RWPE1 (cell line): Measurements from ENCODE around the gene NLRX1.
A peak's percentile ranks its signal among the peaks of the same experiment; 100 is the strongest.

Source experiments
- CTCF ChIA-PET: fragments of 350-600 bp; sonication (Branson Sonifier 250); formaldehyde crosslinking; extraction: SDS; loops from one replicate; lab custom pipeline; 2021; lab: Yijun Ruan, JAX
- POLR2A ChIA-PET: fragments of 400-600 bp; formaldehyde crosslinking; extraction: SDS; loops from one replicate; lab custom pipeline; 2020; ENCODE audit warnings: antibody characterized with exemption; ENCODE audit not compliant: low non-redundant PET; lab: Yijun Ruan, JAX
- DNase-seq: peaks from one replicate; pipeline ENCODE4 v3.0.0; 2012; ENCODE audit warnings: low spot score
- H3K27ac ChIP-seq: fragments of 450-650 bp; 2 replicates; pipeline ENCODE4 v1.5.1; 2017
- CTCF ChIP-seq: fragments of 450-650 bp; conservative IDR thresholded peaks from 2 replicates; pipeline ENCODE4 v1.5.1; 2017; ENCODE audit warnings: low read depth, mild to moderate bottlenecking

NLRX1 gene

DNA sequence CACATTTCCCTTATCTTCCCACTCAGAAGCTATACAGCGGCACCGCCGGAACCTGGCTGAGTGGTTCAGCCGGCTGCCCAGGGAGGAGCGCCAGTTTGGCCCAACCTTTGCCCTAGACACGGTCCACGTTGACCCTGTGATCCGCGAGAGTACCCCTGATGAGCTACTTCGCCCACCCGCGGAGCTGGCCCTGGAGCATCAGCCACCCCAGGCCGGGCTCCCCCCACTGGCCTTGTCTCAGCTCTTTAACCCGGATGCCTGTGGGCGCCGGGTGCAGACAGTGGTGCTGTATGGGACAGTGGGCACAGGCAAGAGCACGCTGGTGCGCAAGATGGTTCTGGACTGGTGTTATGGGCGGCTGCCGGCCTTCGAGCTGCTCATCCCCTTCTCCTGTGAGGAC is 4.9 kb downstream of the NLRX1 start:
- CTCF ChIA-PET = interaction anchor here (0.8 kb wide), 2 partner anchors 28 to 164 kb away, joined by 3 read pairs; no protein-coding TSS in a partner anchor
- POLR2A ChIA-PET = no interaction called here

GRCh38 chr11:119175493-119176077 is 7.1 kb downstream of the NLRX1 start:
- TF ChIP-seq CTCF = no peak
- ChIA-PET CTCF (interaction anchor here (0.6 kb wide), 2 partner anchors 9 to 1061 kb away, joined by 4 to 5 read pairs; no protein-coding TSS in a partner anchor), POLR2A (no interaction called here)
- DNase-seq = peak; percentile 36
- peak overlapping the region; percentile 46; the same call in 1 of the 2 replicates for H3K27ac ChIP-seq

More for the DNA sequence above, 4.9 kb downstream of the NLRX1 start:
- no peak overlapping the region for H3K27ac ChIP-seq
- no peak for TF ChIP-seq CTCF
- no peak for DNase-seq

GRCh38 chr11:119178166-119178680 is 9.7 kb downstream of the NLRX1 start:
- DNase-seq = no peak
- ChIA-PET CTCF (no interaction called here), POLR2A (interaction anchor here (0.5 kb wide), 1 partner anchor 93 kb away, joined by 8 read pairs; no protein-coding TSS in a partner anchor)
- no peak for TF ChIP-seq CTCF
- H3K27ac ChIP-seq = no peak overlapping the region

DNA sequence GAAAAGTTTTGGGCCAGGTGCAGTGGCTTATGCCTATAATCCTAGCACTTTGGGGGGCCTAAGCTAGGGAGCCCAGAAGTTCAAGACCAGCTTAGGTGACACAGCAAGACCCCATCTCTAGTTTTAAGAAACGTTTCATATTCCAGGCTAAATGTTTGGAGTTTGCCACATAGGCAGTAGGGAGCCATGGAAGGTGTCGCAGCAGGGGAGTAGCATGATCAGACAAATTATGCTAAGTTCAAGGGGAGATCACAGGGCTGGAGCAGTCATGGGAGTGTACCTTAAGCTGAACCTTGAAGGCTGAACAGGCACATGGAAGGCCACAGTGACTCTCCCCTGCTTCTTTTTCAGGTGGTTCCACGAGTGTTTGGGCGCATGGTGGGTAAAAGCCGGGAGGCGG is 10.8 kb downstream of the NLRX1 start:
- DNase-seq = no peak
- CTCF ChIA-PET = interaction anchor here (0.6 to 0.8 kb wide), 2 partner anchors 22 to 98 kb away, joined by 4 read pairs; no protein-coding TSS in a partner anchor
- H3K27ac ChIP-seq = no peak overlapping the region
- no peak for TF ChIP-seq CTCF
- POLR2A ChIA-PET = no interaction called here

DNA sequence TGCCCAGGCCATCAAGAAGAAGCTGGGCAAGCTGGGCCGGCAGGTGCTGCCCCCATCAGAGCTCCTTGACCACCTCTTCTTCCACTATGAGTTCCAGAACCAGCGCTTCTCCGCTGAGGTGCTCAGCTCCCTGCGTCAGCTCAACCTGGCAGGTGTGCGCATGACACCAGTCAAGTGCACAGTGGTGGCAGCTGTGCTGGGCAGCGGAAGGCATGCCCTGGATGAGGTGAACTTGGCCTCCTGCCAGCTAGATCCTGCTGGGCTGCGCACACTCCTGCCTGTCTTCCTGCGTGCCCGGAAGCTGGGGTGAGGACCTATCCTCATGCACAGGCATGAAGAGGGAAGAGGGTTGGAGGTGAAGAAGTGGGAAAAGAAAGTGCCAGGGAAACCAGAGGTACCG is 11.5 kb downstream of the NLRX1 start:
- DNase-seq = no peak
- TF ChIP-seq CTCF = no peak
- CTCF ChIA-PET = interaction anchor here (0.6 to 0.8 kb wide), 2 partner anchors 21 to 97 kb away, joined by 4 read pairs; no protein-coding TSS in a partner anchor

DNA sequence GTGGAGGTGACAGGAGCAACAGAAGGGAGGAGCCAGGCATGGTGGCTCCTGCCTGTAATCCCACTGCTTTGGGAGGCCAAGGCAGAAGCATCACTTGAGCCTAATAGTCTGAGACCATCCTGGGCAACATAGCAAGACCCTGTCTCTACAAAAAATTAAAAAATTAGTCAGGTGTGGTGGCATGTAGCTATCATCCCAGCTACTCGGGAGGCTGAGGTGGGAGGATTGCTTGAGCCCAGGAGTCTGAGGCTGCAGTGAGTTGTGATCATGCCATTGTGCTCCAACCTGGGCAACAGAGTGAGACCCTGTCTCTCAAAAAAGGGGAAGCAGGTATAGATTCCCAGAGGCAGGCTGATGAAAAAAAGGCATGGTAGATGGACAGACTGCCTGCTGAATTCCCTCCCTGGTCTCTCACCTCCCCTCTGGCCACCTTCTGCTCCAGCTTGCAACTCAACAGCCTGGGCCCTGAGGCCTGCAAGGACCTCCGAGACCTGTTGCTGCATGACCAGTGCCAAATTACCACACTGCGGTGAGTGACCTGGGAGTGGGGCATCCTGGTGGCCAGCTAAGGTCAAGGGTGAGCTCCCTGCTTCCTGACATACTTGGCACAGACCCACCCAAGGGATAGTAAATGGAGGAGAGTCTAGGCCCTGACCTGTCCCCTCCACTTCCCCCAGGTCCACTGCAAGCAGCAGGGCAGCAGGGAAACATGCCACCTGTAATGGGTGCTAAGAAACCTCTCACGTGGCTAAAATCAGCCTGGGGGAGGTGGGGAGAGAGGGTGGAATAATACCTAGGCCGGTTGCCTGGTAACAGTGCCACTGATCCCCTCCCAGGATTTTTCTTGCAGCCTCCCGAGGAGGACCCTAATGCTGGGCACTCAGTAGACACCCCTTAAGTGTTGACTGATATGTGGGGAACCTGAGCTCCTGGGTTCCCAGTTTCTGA is 12.5 kb downstream of the NLRX1 start:
- TF ChIP-seq CTCF = no peak
- POLR2A ChIA-PET = no interaction called here
- no peak for DNase-seq
- no peak overlapping the region for H3K27ac ChIP-seq
- CTCF ChIA-PET = interaction anchor here (0.6 to 1.1 kb wide), 2 partner anchors 16 to 25 kb away, joined by 3 read pairs; partner anchors contain the start of gene CBL

More for the DNA sequence above, 11.5 kb downstream of the NLRX1 start:
- POLR2A ChIA-PET = no interaction called here
- H3K27ac ChIP-seq = no peak overlapping the region
